ENCODE data around the gene AMPD3.

AMPD3 gene

DNA sequence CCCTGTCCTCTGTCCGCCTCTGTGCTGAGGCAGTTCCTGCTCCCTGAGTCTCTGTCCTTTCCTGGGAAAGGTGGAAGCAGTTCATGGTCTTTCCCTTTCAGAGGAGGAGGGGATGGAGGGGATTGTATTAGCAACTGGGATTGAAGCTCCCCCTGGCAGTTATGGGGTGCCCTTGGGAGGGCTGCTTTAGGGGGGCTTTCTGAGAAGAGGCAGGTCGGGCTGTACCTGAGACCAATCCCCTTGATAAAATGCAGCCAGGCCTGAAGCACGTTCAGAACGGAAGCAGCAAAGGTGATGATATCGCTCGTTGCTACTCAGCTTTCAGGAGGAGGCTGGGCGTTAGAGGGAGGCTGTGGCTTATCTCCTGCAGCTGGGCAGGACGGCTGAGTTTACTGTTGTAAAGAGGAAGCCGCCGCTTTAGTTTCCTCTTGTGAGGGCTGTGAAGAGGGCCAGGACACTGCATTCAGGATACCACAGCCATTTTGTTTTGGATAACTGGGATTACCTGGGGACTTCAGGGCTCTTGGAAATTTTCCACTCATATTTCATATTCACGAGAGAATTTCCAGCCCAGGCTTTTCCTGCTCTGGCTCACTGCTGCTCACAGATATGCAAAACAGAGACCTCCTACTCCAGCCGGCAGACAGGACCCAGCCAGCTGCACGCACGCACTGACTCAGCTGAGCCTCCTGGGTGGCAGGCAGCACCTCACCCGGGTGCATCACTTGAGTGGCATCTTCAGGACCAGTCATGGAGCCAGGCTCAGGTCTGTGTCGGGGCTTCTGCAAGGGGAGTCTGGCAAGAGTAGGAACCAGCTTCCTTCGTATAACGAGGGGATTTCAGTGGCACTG lies 798 bp downstream of the AMPD3 start:
- TF ChIP-seq, protein P1, sequence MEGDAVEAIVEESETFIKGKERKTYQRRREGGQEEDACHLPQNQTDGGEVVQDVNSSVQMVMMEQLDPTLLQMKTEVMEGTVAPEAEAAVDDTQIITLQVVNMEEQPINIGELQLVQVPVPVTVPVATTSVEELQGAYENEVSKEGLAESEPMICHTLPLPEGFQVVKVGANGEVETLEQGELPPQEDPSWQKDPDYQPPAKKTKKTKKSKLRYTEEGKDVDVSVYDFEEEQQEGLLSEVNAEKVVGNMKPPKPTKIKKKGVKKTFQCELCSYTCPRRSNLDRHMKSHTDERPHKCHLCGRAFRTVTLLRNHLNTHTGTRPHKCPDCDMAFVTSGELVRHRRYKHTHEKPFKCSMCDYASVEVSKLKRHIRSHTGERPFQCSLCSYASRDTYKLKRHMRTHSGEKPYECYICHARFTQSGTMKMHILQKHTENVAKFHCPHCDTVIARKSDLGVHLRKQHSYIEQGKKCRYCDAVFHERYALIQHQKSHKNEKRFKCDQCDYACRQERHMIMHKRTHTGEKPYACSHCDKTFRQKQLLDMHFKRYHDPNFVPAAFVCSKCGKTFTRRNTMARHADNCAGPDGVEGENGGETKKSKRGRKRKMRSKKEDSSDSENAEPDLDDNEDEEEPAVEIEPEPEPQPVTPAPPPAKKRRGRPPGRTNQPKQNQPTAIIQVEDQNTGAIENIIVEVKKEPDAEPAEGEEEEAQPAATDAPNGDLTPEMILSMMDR (conservative IDR thresholded peaks at IDR 0.05; ENCODE audit: low read depth) = no peak
- peak overlapping the region; percentile 65 for H3K27ac ChIP-seq
- POLR2A ChIA-PET (ENCODE audit: low non-redundant PET) = interaction anchor here (0.6 to 1.0 kb wide), 2 partner anchors 8 to 10 kb away, joined by 3 read pairs; no protein-coding TSS in a partner anchor
- CTCF ChIA-PET = interaction anchor here (0.5 to 0.9 kb wide), 2 partner anchors 89 to 299 kb away, joined by 3 read pairs; no protein-coding TSS in a partner anchor
- DNase-seq (ENCODE audit: low spot score) = peak; percentile 80

DNA sequence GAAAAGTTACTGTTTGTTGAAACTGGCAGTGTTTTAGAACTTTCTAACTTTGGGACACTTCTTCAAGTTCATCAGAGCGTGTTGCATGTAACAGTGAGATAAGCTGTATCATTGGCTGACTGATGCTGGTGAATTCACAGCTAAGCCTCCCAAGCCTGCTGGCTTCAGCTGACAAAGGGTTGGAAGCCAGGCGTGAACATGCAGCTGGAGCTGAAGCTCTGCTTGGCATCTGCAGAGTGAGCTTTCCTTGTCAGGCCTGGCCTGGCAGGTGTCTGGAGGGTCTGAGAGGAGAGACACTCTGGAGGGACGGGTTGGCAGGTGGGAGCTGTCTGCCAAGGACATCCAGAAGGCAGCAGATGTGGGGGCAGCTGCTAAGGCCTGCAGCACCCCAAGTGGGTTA lies 1.5 kb downstream of the AMPD3 start:
- CTCF ChIA-PET = no interaction called here

DNA sequence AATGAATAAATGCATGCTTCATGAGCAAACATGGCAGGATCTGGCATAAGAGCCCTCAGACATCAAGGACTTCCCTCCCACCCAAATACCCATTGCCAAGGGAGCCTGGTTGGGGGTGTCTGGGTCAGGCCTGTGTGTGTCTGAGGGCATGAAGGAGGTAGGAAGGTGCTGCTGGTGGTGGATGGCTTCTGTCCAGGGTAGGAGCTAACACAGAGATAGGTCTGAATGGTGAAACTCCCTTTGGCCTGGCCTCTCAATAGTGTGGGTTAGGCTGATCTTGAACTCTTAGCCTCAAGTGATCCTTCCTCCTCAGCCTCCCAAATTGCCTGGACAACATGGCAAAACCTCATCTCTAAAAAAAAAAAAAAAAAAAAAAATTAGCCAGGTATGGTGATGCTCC lies 2.8 kb downstream of the AMPD3 start:
- CTCF ChIA-PET = interaction anchor here (0.7 kb wide), 1 partner anchor 351 kb away, joined by 3 read pairs; the partner anchor contains the start of gene EIF4G2
- TF ChIP-seq, protein P1 (conservative IDR thresholded peaks at IDR 0.05; ENCODE audit: low read depth) = no peak
- H3K27ac ChIP-seq = no peak overlapping the region
- POLR2A ChIA-PET (ENCODE audit: low non-redundant PET) = no interaction called here
- no peak for DNase-seq (ENCODE audit: low spot score)

More for the DNA sequence above, 1.5 kb downstream of the AMPD3 start:
- no peak for DNase-seq (ENCODE audit: low spot score)
- H3K27ac ChIP-seq = peak overlapping the region; percentile 65
- POLR2A ChIA-PET (ENCODE audit: low non-redundant PET) = no interaction called here
- TF ChIP-seq, protein P1 (conservative IDR thresholded peaks at IDR 0.05; ENCODE audit: low read depth) = no peak

DNA sequence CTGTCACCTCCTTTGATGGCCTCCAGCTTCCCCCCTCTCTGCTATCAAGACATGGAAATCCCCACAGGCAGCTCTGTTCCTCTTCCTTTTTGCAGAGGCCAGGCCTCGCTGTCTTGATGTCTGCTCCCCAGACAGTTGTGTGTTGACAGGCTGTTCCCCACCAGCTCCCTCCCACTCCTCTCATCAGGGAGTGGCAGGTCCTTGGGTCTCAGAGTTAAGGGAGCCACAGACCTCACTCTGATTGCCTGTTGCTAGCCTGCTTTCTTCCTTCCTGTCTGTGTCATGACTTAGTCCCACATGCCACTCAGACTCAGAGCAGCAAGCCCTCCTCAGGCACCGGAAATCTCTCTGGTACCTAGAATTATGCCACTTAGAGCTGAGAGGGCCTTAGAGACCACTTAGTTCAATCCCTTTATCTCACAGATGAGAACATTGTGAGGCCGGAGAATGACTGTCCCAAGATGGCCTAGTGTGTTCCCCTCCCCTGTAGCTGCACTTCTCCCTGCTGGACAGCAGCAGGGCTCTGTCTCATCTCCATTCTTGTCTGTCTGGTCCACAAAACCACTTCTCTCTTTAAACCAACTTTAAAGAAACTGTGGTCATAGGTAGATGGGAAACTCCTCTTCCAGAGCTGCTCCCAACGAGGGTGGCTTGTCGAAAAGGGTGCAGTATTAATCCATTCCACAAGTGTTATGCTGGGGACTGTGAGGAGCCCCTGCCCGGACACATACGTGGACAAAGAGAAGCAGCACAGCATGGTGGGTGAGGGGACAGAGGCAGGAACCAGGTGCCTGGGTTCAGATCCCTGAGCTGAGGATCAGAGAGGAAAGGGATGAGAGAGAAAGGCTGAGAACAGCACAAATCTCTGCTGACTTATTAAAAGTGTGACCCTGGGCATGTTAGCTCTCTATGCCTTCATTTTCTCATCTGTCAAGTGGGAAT lies 4.2 kb downstream of the AMPD3 start:
- TF ChIP-seq, protein P1 (conservative IDR thresholded peaks at IDR 0.05; ENCODE audit: low read depth) = no peak
- H3K27ac ChIP-seq = no peak overlapping the region
- ChIA-PET POLR2A (ENCODE audit: low non-redundant PET) (no interaction called here), CTCF (interaction anchor here (0.6 kb wide), 2 partner anchors 50 to 134 kb away, joined by 3 to 8 read pairs; no protein-coding TSS in a partner anchor)
- no peak for DNase-seq (ENCODE audit: low spot score)

DNA sequence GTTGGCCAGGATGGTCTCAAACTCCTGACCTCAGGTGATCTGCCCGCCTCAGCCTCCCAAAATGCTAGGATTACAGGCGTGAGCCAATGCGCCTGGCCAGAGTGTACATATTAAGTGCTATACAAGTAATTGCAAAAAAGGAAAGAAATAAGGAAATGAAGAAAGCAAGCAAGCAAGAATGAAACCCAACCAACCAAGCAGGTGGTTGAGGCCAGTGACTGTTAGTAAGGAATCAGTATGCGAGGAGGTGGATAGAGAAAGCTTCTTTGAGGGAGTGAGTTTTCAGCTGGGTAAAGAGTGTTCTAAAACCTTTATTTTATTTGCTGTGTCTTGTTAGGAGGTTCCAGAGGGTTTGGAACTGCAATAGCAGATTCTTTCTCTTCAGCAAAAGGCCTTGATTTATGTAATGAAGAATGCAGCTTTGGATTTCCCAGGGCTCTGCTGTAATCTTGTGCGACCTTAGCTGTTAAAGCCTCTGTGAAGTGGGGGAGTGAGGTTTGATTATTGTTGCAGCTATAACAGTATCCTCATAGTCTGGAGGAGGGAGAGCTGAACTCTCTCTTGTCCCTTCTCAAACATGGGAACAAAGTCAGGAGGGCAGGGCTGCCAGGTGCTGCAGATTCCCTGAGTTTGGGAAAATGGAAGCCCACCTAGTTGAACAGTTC lies 5.7 kb downstream of the AMPD3 start:
- no peak overlapping the region for H3K27ac ChIP-seq
- no peak for DNase-seq (ENCODE audit: low spot score)
- ChIA-PET CTCF (interaction anchor here (0.7 kb wide), 1 partner anchor 34 kb away, joined by 5 read pairs; no protein-coding TSS in a partner anchor), POLR2A (ENCODE audit: low non-redundant PET) (no interaction called here)
- TF ChIP-seq, protein P1 (conservative IDR thresholded peaks at IDR 0.05; ENCODE audit: low read depth) = no peak

All from RWPE1 (cell line).